ENCODE data around the gene JARID2.

JARID2 gene

GRCh38 chr6:15555101-15556038, 309.5 kb downstream of the JARID2 start:
- peak; percentile 47 for DNase-seq

GRCh38 chr6:15556711-15557110, 310.8 kb downstream of the JARID2 start:
- no peak for DNase-seq

GRCh38 chr6:15557174-15557573, 311.3 kb downstream of the JARID2 start:
- DNase-seq: no peak

- no peak for DNase-seq
These were observed 314.8 kb downstream of the JARID2 start for GRCh38 chr6:15560713-15561112.

GRCh38 chr6:15561447-15562199, 315.8 kb downstream of the JARID2 start:
- DNase-seq: no peak

- no peak for DNase-seq
These were observed 317.1 kb downstream of the JARID2 start for GRCh38 chr6:15562977-15563376.

- DNase-seq: peak; percentile 14
These were observed 323.4 kb downstream of the JARID2 start for GRCh38 chr6:15569035-15569995.

GRCh38 chr6:15570171-15570570, 324.3 kb downstream of the JARID2 start:
- DNase-seq: no peak
